SH-SY5Y (cell line): ENCODE measurements around the gene TMEM191B.
"Not testable (repeated sequence)": the region's sequence is repeated elsewhere in the genome, so short reads cannot be mapped to it uniquely, and the experiment has no call there.

Source experiments
- GATA2 ChIP-seq: IDR thresholded peaks from 2 replicates; pipeline ENCODE4 v1.6.1; 2011; ENCODE audit warnings: mild to moderate bottlenecking, low read depth, low read length
- GATA3 ChIP-seq: IDR thresholded peaks from 2 replicates; pipeline ENCODE4 v1.6.1; 2011; ENCODE audit warnings: low read depth, mild to moderate bottlenecking, low read length, moderate library complexity

Gene TMEM191B

DNA sequence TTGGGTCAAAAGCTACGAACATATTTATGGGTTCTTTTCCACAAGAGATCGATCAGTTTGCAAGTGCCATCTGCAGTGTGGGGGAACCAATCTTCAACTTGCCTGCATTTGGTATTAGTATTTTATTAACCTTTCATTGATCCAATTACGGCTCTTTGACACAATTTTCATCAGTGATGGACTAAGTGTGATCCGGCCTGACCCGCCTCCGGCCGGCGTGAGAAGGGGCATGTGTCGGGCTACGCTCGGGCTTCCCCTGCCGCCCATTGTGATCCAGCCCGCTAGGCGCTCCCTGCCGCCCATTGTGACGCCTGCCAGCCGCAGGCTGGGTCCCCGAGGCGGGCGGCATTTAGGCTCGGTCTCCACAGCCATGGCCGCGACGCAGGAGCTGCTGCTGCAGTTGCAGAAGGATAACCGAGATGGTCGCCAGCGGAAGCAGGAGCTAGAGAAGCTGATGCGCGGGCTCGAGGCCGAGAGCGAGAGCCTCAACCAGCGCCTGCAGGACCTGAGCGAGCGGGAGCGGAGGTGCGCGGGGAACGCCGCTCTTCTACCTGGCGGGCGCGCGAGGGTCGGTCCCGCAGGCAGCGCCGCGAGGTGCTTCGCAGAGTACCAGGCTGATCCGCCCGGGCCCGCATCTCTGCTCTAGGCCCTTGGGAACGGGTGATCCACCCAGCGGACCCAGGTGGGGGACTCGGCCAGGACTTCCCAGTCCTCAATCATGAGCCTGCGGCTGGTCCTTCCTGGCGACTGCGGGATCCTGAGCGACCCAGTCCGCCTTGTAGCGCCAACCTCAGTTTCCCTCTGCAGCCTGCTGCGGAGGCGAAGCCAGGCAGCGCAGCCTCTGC, at the start of gene TMEM191B:
Gene TMEM191B (plus strand): TSS at position 51 of the 845 bp plus-strand sequence. CDS start 179 bp downstream, at position 230.
- TF ChIP-seq GATA3, GATA2: not testable (repeated sequence)

DNA sequence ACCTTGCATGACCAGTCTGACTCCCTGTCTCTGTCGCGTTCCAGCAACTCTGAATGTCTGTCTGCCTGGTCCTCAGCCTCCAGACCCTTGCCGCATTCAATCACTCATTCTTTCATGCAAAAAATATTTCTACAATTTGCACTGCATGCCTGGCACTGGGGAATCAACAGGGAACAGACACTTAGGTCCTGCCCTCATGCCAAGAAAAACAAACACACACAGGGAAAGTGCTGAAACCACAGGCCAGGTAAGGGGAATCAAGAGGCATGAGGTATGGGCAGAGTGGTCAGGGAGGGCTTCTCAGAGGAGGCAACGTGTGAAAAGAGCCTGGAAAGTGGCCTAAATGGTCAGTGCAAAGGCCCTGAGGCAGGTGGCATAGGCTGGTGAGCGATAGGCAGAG, 9.5 kb upstream of the TMEM191B start, which contains the start of gene GGTLC3:
Gene GGTLC3 (minus strand): TSS at position 101 of the 400 bp plus-strand sequence. CDS start 264 bp downstream, outside the sequence.
- not testable (repeated sequence) for TF ChIP-seq GATA3, GATA2
